PFSK-1 (cell line): Measurements from ENCODE around the gene VSTM4.

Source experiments
- FOXP2 ChIP-seq: optimal IDR thresholded peaks from 2 replicates; pipeline ENCODE3; 2011; ENCODE audit warnings: borderline replicate concordance, control low read depth, inconsistent platforms; ENCODE audit not compliant: insufficient read depth; ENCODE audit errors: extremely low read length, extremely low read depth
- POLR2AphosphoS5 ChIP-seq: IDR thresholded peaks from 2 replicates; pipeline ENCODE4 v1.6.1; 2012; ENCODE audit warnings: low read depth, mild to moderate bottlenecking, control low read depth, low read length, moderate library complexity
- REST ChIP-seq, 2 experiments: IDR thresholded peaks; 2 replicates each; pipeline versions ENCODE4 v1.6.1 to v1.8.0; 2011 to 2012; ENCODE audit warnings: low read depth in 2 of 2, low read length in 2 of 2, control low read depth in 1 of 2, inconsistent platforms in 1 of 2, mild to moderate bottlenecking in 1 of 2, moderate library complexity in 1 of 2; ENCODE audit not compliant: insufficient read depth in 1 of 2
- SIN3A ChIP-seq: IDR thresholded peaks from 2 replicates; pipeline ENCODE4 v1.6.1; 2012; ENCODE audit warnings: mild to moderate bottlenecking, low read length, moderate library complexity, borderline replicate concordance; ENCODE audit not compliant: insufficient read depth
- TAF1 ChIP-seq: IDR thresholded peaks from 2 replicates; pipeline ENCODE4 v1.6.1; 2012; ENCODE audit warnings: low read length, control low read depth, borderline replicate concordance; ENCODE audit not compliant: insufficient read depth

Gene VSTM4

GRCh38 chr10:49090189-49090575 is 25.1 kb downstream of the VSTM4 start:
- TF ChIP-seq REST (IDR thresholded peaks at IDR 0.05; ENCODE audit: insufficient read depth in 1 of 2, low read depth in 2 of 2, low read length in 2 of 2) (no peak), FOXP2 (no peak)

DNA sequence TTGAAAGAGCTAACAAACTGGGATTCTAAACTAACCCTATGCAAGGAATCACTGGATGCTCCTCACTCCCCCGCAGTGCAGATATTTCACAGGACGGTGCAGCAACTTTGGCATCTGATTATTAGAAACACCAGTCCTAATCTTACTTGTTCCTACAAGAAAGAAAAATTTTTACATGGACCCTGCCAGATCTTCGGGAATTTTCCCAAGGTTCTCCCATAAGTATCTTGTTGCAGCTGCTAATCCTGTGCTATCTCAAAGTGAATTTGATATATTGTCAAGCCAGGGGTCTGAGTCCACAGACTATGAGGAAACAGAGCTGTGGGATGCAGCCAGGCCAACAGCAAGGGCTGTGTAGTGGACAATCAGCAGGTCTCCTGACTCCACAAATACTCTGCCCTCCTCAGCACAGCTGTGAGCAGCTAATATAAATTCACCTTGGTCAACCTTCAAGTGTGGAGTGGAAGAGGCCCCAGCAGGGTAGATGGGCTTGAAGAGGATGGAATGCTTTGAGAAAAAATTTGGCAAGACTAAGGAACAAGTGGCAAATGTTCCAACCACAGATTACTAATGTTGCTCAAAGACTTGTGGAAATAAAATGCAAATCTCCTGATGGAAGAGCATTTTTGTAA is 25.6 kb downstream of the VSTM4 start:
- TF ChIP-seq TAF1 (no peak), REST (IDR thresholded peaks at IDR 0.05; ENCODE audit: insufficient read depth in 1 of 2, low read depth in 2 of 2, low read length in 2 of 2) (no peak), FOXP2 (no peak), POLR2AphosphoS5 (no peak), SIN3A (no peak)

- no peak for TF ChIP-seq FOXP2
- TF ChIP-seq POLR2AphosphoS5, result no peak
- TF ChIP-seq TAF1, result no peak
- no peak for TF ChIP-seq SIN3A
- TF ChIP-seq REST (IDR thresholded peaks at IDR 0.05; ENCODE audit: insufficient read depth in 1 of 2, low read depth in 2 of 2, low read length in 2 of 2), result no peak
Measured at GRCh38 chr10:49089152-49089551, 26.2 kb downstream of the VSTM4 start.

DNA sequence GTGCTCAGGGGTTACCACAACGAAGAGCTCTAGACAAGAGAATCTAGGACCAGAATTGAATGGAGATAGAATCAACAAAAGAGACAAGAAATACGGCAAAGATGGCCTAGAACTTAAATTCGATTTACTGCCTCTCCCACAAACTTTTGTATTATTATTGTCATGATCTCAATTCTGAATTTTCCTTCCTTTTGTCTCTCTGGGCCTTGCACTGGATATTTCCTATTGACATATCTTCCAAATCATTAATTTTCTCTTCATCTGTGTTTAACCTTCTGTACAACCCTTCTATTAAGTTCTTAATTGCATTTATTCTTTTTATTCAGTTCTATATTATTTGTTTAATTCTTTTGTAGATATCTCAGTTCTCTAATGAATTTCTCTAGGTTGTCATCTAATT is 28.4 kb downstream of the VSTM4 start:
- TF ChIP-seq SIN3A (no peak), REST (IDR thresholded peaks at IDR 0.05; ENCODE audit: insufficient read depth in 1 of 2, low read depth in 2 of 2, low read length in 2 of 2) (no peak), FOXP2 (no peak), TAF1 (no peak), POLR2AphosphoS5 (no peak)

DNA sequence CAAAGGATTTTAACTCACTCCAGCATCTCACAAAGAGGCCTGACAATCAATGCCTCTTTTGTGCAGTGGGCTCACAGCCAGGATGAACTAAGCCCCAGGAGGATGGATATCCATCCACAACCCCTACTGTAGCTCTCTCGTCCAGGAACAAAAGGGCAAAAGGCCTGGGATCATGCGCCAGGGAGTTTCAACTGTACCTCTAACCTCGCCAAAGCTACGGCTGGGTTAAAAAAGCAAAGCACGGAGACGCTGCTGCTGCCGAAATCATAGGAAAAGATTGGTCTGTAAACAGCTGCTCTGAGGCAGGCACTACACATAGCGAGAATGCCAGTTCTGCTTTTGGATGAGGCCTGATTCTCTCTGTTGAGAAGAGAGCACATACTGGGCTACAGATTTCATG is 32.1 kb downstream of the VSTM4 start:
- TF ChIP-seq FOXP2, result no peak
- TF ChIP-seq TAF1, result no peak
- no peak for TF ChIP-seq SIN3A
